OCI-LY1 (cell line): Measurements from ENCODE around the gene MORN3.
A peak's percentile ranks its signal among the peaks of the same experiment; 100 is the strongest.
"Not testable (repeated sequence)": the region's sequence is repeated elsewhere in the genome, so short reads cannot be mapped to it uniquely, and the experiment has no call there.

ENCODE experiments used
- H2AFZ ChIP-seq: fragments of 200-600 bp; sonication (generic), shearing (Covaris generic); 2 replicates; pipeline ENCODE4 v1.6.0; 2014; ENCODE audit warnings: antibody characterized with exemption, mild to moderate bottlenecking, low read length
- H3F3A ChIP-seq: fragments of 200-600 bp; sonication (generic), shearing (Covaris generic); 2 replicates; pipeline ENCODE4 v1.6.0; 2014; ENCODE audit warnings: mild to moderate bottlenecking, antibody characterized with exemption, low read length, moderate library complexity; ENCODE audit not compliant: insufficient read depth
- H3K27ac ChIP-seq: fragments of 200-600 bp; sonication (generic); 2 replicates; pipeline ENCODE4 v1.5.1; 2014; ENCODE audit warnings: low read length, mixed run types, mild to moderate bottlenecking, low read depth; ENCODE audit not compliant: poor library complexity, severe bottlenecking
- H3K27me3 ChIP-seq: fragments of 200-600 bp; sonication (generic); 2 replicates; pipeline ENCODE4 v1.6.0; 2014; ENCODE audit warnings: antibody characterized with exemption, mild to moderate bottlenecking, low read length, moderate library complexity; ENCODE audit not compliant: insufficient read depth
- H3K36me3 ChIP-seq: fragments of 200-600 bp; sonication (generic); 2 replicates; pipeline ENCODE4 v1.6.1; 2014; ENCODE audit warnings: mild to moderate bottlenecking, antibody characterized with exemption, low read length, moderate library complexity, mixed read lengths; ENCODE audit not compliant: insufficient read depth
- H3K4me1 ChIP-seq: fragments of 200-600 bp; sonication (generic); 2 replicates; pipeline ENCODE4 v1.5.1; 2014; ENCODE audit warnings: mild to moderate bottlenecking, low read length, moderate library complexity; ENCODE audit not compliant: insufficient read depth, severe bottlenecking
- H3K4me2 ChIP-seq: fragments of 200-600 bp; sonication (generic), shearing (Covaris generic); 2 replicates; pipeline ENCODE4 v1.6.1; 2014; ENCODE audit warnings: low read length
- H3K4me3 ChIP-seq: fragments of 200-600 bp; sonication (generic); 2 replicates; pipeline ENCODE4 v1.5.1; 2014; ENCODE audit warnings: low read length, low read depth, mild to moderate bottlenecking, mixed read lengths; ENCODE audit not compliant: poor library complexity, severe bottlenecking
- H3K79me2 ChIP-seq: fragments of 200-600 bp; shearing (Covaris generic); 2 replicates; pipeline ENCODE4 v1.6.1; 2016; ENCODE audit warnings: mixed run types, low read length, mixed read lengths; ENCODE audit not compliant: insufficient read depth
- H3K9ac ChIP-seq: fragments of 200-600 bp; sonication (generic), shearing (Covaris generic); 2 replicates; pipeline ENCODE4 v1.6.1; 2014; ENCODE audit warnings: mild to moderate bottlenecking, low read length, mixed read lengths
- H3K9me2 ChIP-seq: fragments of 200-600 bp; sonication (generic), shearing (Covaris generic); 2 replicates; pipeline ENCODE4 v1.6.1; 2014; ENCODE audit warnings: low read depth, mild to moderate bottlenecking, low read length, mixed read lengths
- H3K9me3 ChIP-seq: fragments of 200-600 bp; shearing (Covaris generic); 2 replicates; pipeline ENCODE4 v1.6.1; 2014; ENCODE audit warnings: low read length, mixed read lengths
- H4K20me1 ChIP-seq: fragments of 200-600 bp; sonication (generic), shearing (Covaris generic); 2 replicates; pipeline ENCODE4 v1.6.0; 2016; ENCODE audit warnings: mild to moderate bottlenecking, low read length; ENCODE audit not compliant: insufficient read depth
- EZH2 ChIP-seq: fragments of 200-600 bp; sonication (generic), shearing (Covaris generic); IDR thresholded peaks from 2 replicates; pipeline ENCODE4 v1.8.0; 2017; ENCODE audit warnings: borderline replicate concordance, mixed run types, mild to moderate bottlenecking, antibody characterized with exemption, low read length, moderate library complexity, mixed read lengths
- TF ChIP-seq, protein P1 (sequence below): fragments of 200-600 bp; sonication (generic), shearing (Covaris generic); IDR thresholded peaks from 2 replicates; pipeline ENCODE4 v1.5.1; 2017; ENCODE audit warnings: mild to moderate bottlenecking, antibody characterized with exemption, low read length, moderate library complexity, mixed read lengths

Gene MORN3

DNA sequence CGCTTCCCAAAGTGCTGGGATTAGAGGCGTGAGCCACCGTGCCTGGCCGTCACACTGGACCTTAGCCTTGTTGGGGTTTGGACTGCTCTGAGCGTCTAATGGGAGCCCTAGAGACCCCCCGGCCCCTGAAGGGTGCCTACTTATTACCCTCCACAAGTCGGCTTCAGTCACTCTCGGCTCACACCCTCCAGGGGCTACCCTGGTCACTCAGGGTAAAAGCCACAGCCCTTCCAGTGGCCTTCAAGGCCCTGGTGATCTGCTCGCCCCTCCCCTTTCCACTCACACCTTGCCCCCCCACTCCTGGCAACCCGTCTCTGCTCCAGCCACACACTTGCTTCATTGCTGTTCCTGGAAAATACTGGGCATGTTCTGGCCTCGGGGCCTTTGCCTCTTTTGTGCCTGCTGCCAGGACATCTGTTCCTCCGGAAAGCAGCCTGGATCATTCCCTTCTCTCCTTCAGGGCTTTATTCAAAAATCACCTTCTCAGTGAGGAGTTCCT lies 3.6 kb upstream of the MORN3 start:
- peaks cover 21% of the 10 kb centered on the region for H3K4me1 ChIP-seq
- peak overlapping the region; percentile 49; the same call in 1 of the 2 replicates for H3K9ac ChIP-seq
- no peak for TF ChIP-seq EZH2
- TF ChIP-seq, protein P1, sequence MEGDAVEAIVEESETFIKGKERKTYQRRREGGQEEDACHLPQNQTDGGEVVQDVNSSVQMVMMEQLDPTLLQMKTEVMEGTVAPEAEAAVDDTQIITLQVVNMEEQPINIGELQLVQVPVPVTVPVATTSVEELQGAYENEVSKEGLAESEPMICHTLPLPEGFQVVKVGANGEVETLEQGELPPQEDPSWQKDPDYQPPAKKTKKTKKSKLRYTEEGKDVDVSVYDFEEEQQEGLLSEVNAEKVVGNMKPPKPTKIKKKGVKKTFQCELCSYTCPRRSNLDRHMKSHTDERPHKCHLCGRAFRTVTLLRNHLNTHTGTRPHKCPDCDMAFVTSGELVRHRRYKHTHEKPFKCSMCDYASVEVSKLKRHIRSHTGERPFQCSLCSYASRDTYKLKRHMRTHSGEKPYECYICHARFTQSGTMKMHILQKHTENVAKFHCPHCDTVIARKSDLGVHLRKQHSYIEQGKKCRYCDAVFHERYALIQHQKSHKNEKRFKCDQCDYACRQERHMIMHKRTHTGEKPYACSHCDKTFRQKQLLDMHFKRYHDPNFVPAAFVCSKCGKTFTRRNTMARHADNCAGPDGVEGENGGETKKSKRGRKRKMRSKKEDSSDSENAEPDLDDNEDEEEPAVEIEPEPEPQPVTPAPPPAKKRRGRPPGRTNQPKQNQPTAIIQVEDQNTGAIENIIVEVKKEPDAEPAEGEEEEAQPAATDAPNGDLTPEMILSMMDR, result no peak
- no peaks in the 10 kb centered on the region for H4K20me1 ChIP-seq
- no peaks in the 10 kb centered on the region for H3K9me3 ChIP-seq
- no peaks in the 10 kb centered on the region for H3K9me2 ChIP-seq
- H3F3A ChIP-seq, result no peaks in the 10 kb centered on the region
- no peak overlapping the region for H2AFZ ChIP-seq
- peak overlapping the region; percentile 58 for H3K4me3 ChIP-seq
- peak overlapping the region; percentile 71 for H3K4me2 ChIP-seq
- H3K79me2 ChIP-seq, result no peaks in the 10 kb centered on the region
- peak overlapping the region; percentile 52 for H3K27ac ChIP-seq
- H3K27me3 ChIP-seq, result no peaks in the 10 kb centered on the region
- peaks cover 11% of the 10 kb centered on the region for H3K36me3 ChIP-seq

DNA sequence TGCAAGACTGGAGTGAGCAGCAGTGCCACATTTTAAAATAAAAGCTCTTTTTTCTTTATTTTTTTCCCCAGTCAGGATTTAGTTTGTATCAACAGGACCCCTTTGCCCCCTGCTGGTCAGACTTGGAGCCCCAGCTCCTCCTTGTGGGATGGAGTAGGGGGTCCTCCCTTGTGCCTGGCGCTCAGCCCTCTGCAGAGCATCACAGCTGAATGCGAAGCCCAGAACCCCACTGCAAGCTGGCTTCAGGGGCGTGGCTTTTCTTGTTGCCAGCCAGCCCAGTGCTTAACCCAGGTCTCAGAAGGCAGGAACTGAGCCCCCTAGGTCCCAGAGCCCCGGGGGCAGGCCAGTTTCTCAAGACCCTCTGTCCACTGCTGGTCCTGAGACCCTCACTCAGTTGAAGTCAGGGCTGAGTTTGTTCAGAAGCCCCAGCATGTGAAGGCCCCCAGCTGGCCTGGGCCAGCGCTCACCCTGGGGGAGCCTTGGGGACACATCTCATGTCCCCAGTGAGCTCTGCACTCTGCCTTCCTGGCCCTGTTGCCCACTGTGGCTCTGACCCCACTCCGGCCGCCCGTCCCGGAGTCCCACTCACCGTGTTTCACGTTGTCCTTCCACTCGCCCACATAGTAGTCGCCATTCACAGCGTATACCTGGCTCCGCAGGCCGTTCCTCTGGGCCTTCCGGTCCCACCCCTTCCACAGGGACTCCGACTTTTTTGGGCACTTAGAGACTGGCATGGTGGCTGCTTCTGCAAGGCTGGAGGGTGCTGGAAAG lies 519 bp downstream of the MORN3 start:
- no peak overlapping the region for H2AFZ ChIP-seq
- H3K9me3 ChIP-seq, result no peaks in the 10 kb centered on the region
- H3K27ac ChIP-seq, result no peak overlapping the region
- no peaks in the 10 kb centered on the region for H3K27me3 ChIP-seq
- no peak overlapping the region for H3K4me3 ChIP-seq
- H3K4me1 ChIP-seq, result peaks cover 39% of the 10 kb centered on the region
- H3K9me2 ChIP-seq, result no peaks in the 10 kb centered on the region
- H3K4me2 ChIP-seq, result no peak overlapping the region
- no peaks in the 10 kb centered on the region for H4K20me1 ChIP-seq
- 0 out of 2 replicates have a peak, but pooled peaks cover 4% of the 10 kb centered on the region for H3F3A ChIP-seq
- H3K36me3 ChIP-seq, result peaks cover 22% of the 10 kb centered on the region
- TF ChIP-seq, protein P1, result peak; percentile 71
- no peak for TF ChIP-seq EZH2
- no peak overlapping the region for H3K9ac ChIP-seq
- peaks cover 4% of the 10 kb centered on the region; the same call in 1 of the 2 replicates for H3K79me2 ChIP-seq

DNA sequence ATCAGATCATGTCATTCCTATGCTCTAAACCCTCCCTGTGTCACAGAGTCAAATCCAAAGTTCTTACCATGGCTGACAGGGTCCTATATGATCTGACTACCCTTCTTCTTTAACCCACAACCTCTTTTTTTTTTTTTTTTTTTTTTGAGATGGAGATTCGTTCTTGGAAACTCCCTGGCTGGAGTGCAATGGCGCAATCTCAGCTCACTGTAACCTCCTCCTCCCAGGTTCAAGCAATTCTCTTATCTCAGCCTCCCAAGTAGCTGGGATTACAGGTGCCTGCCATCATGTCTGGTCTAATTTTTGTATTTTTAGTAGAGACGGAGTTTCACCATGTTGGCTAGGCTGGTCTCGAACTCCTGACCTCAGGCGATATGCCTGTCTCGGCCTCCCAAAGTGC lies 2.6 kb downstream of the MORN3 start:
- not testable (repeated sequence) for H3K4me3 ChIP-seq, H4K20me1 ChIP-seq, H3K9ac ChIP-seq, H3K27ac ChIP-seq, H2AFZ ChIP-seq, H3F3A ChIP-seq, H3K79me2 ChIP-seq, H3K27me3 ChIP-seq, H3K9me3 ChIP-seq, H3K4me2 ChIP-seq, H3K9me2 ChIP-seq
- Histone ChIP-seq H3K4me1 (peaks cover 30% of the 10 kb centered on the region), H3K36me3 (peaks cover 22% of the 10 kb centered on the region)

DNA sequence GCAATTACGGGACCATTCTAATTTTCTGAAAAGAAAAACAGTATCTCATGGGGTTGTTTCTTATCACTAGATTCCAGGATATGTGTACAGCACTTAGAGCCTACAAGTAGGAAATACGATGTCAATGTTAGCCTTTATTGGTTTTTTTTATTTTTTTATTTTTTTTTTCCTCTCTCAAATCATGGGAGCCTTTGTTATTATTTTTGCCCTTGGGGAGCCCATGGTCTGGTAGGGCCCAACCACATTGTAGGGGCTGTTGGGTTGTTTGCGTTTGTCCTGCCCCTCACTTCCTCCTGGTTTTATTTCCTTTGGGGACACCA lies 5.9 kb downstream of the MORN3 start:
- peak overlapping the region; percentile 93 for H3K4me2 ChIP-seq
- peak overlapping the region; percentile 94 for H3K4me3 ChIP-seq
- H3K9me3 ChIP-seq, result no peaks in the 10 kb centered on the region
- TF ChIP-seq, protein P1, result no peak
- TF ChIP-seq EZH2, result no peak
- H3K9ac ChIP-seq, result no peak overlapping the region
- H4K20me1 ChIP-seq, result no peaks in the 10 kb centered on the region
- H3K9me2 ChIP-seq, result no peaks in the 10 kb centered on the region
- peaks cover 11% of the 10 kb centered on the region; the same call in 1 of the 2 replicates for H3K36me3 ChIP-seq
- peaks cover 39% of the 10 kb centered on the region for H3K4me1 ChIP-seq
- H3K27me3 ChIP-seq, result no peaks in the 10 kb centered on the region
- 0 out of 2 replicates have a peak, but pooled peaks cover 4% of the 10 kb centered on the region for H3F3A ChIP-seq
- H3K27ac ChIP-seq, result peak overlapping the region; percentile 29
- peaks cover 4% of the 10 kb centered on the region; the same call in 1 of the 2 replicates for H3K79me2 ChIP-seq
- H2AFZ ChIP-seq, result 0 out of 2 replicates have a peak overlapping the region, but pooled peaks have one; percentile 27

DNA sequence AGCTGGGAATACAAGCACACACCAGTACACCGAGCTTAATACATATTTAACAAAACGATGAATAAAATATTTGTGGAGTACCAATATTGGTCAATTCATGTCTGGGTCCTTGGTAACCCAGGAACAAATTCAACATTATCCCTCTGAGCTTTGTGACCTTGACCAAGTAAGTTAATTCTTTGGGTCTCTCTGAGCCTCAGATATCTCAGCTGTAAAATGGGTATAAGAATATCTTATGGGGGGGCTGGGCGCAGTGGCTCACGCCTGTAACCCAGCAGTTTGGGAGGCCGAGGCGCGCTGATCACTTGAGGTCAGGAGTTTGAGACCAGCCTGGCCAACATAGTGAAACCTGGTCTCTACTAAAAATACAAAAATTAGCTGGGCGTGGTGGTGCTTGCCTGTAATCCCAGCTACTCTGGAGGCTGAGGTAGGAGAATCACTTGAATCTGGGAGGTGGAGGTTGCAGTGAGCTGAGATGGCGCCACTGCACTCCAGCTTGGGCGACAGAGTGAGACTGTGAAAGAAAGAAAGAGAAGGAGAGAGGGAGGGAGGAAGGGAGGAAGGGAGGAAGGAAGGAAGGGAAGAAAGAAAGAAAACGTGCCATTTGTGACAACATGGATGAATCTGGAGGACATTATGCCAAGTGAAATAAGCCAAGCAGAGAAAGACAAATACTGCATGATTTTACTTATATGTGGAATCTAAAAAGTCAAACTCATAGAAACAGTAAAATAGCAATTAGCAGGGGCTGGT lies 7.9 kb downstream of the MORN3 start:
- H2AFZ ChIP-seq, H3K27ac ChIP-seq, H3F3A ChIP-seq, H3K9me2 ChIP-seq, H3K9me3 ChIP-seq, H3K79me2 ChIP-seq, H3K27me3 ChIP-seq, H3K9ac ChIP-seq, H4K20me1 ChIP-seq, H3K36me3 ChIP-seq, H3K4me3 ChIP-seq, H3K4me2 ChIP-seq: not testable (repeated sequence)
- H3K4me1 ChIP-seq, result peaks cover 47% of the 10 kb centered on the region
